ENCODE data around the gene CMBL. TPM values are rescaled to one million over a fixed set of nuclear protein-coding genes. Genes with fewer than 3 reads are reported as not detected.
"Not testable (repeated sequence)": the region's sequence is repeated elsewhere in the genome, so short reads cannot be mapped to it uniquely, and the experiment has no call there.

Gene CMBL
- 10 to 100 TPM; 18.8 to 22.8 (median 22.0) TPM for polyA plus RNA-seq (ENCODE audit: insufficient read depth in 1 of 5, insufficient read length in 5 of 5, low replicate concordance in 1 of 5)
- long read RNA-seq, donor 1, transcript CMBL-201 (6 exons, 2,335 nt), result major isoform, 11 of 24 reads
- long read RNA-seq, donor 1, partial matches to known transcripts, result 9 of 24 reads
- long read RNA-seq, donor 1, other reads (novel, unspliced or antisense), result 0 of 24 reads
- long read RNA-seq, donor 2, transcript CMBL-201 (6 exons, 2,335 nt), result major isoform, 9 of 79 reads
- long read RNA-seq, donor 2, partial matches to known transcripts, result 69 of 79 reads
- long read RNA-seq, donor 2, other reads (novel, unspliced or antisense), result 0 of 79 reads
- long read RNA-seq, donor 3, transcript CMBL-201 (6 exons, 2,335 nt), result major isoform, 7 of 8 reads
- long read RNA-seq, donor 3, partial matches to known transcripts, result 0 of 8 reads
- long read RNA-seq, donor 3, other reads (novel, unspliced or antisense), result 0 of 8 reads
- long read RNA-seq, donor 4, transcript CMBL-201 (6 exons, 2,335 nt), result major isoform, 6 of 6 reads
- long read RNA-seq, donor 4, partial matches to known transcripts, result 0 of 6 reads
- long read RNA-seq, donor 4, other reads (novel, unspliced or antisense), result 0 of 6 reads
- long read RNA-seq, donor 5, transcript CMBL-201 (6 exons, 2,335 nt), result major isoform, 7 of 19 reads
- long read RNA-seq, donor 5, partial matches to known transcripts, result 12 of 19 reads
- long read RNA-seq, donor 5, other reads (novel, unspliced or antisense), result 0 of 19 reads
- long read RNA-seq, donor 6, transcript CMBL-201 (6 exons, 2,335 nt), result major isoform, 18 of 34 reads
- long read RNA-seq, donor 6, partial matches to known transcripts, result 16 of 34 reads
- long read RNA-seq, donor 6, other reads (novel, unspliced or antisense), result 0 of 34 reads
- long read RNA-seq, donor 7, transcript CMBL-201 (6 exons, 2,335 nt), result major isoform, 11 of 34 reads
- long read RNA-seq, donor 7, partial matches to known transcripts, result 23 of 34 reads
- long read RNA-seq, donor 7, other reads (novel, unspliced or antisense), result 0 of 34 reads
- long read RNA-seq, donor 8, partial matches to known transcripts, result 0 of 4 reads
- long read RNA-seq, donor 8, other reads (novel, unspliced or antisense), result 0 of 4 reads

GRCh38 chr5:10307206-10308148 is at the start of gene CMBL:
Gene CMBL (minus strand): TSS chr5:10307902. CDS start chr5:10290762, 17,140 bp downstream.
- no peak for DNase-seq

DNA sequence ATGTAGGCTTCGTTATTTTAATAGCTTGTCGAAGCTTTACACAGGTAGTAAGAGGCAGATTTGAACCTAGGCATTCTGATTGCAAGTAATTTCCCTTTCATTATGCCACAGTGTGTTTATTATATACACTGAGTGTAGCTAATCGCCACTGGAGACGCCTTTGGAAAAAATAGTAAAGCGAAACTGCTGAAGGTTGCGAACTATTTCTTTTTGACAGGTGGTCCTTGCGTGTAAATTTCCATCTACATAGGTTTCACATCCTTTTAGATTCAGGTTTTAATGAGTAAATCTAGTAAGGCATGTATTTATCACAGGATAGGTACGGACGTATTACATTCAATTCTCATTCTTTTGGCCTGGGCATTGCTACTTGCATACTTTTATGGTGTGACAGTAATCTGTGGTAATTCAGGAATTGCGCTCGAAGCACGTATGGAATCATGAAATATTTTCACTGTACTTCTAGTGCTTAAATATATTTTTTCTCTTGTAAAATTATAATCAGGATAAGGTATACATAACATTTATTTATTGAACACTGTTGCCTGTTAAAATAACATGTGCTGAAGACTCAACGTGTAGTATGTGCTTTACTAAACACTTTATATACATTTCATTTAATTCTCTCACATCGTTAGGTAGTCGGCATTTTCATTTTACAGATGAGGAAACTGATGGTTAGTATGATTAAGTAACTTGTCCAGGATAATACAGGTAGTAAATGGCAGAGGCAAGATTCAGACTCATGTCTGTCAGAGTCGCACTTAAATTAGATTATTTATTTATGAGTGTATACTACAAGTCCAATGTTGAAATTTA is 47.6 kb upstream of the CMBL start:
- no peak for DNase-seq

- DNase-seq, result peak; percentile 65 to 74
These were observed 46.6 kb upstream of the CMBL start for GRCh38 chr5:10354048-10354872.

- peak; percentile 93 to 94 for DNase-seq
These were observed 45.7 kb upstream of the CMBL start, which contains the start of gene MARCHF6 for GRCh38 chr5:10353241-10354047. Gene MARCHF6 (plus strand): TSS chr5:10353695. CDS start chr5:10353899, 204 bp downstream.

DNA sequence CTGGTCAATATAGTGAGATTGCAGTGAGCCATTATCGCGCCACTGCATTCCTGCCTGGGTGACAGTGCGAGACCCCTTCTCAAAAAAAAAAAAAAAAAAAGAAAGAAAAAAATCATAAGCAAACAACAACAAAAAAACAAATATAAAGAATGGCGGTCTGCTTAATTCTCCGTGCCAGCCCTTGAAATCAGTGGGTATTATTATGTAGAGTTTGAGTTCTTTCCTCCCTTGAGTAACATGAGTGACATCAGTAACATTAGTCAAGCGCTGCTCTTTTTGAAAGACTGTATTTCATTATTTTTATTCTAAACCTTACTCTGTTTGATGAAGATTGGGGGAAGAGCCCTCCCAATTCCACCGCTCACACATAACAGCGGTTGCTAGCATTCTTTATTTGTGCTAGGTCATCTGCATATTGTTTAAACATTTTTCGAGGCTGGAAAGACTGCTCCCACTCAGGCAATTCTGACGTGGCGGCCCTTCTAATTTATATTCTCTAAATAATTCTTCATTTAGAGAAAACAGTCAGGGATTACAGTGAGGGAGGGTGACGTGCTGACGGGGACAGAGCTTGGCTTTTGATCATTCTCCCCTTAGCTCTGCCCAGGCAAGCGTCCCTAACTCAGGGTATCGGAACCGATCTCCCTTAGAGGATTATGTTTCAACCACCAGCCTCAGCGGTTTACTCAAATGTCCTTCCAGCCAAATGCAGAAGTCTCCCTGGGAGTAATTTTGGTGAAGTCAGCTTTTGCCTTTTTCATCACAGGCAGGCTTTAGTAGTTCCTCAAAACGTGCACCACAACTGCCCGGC is 44.9 kb upstream of the CMBL start:
- peak in 1 of 2 donors; percentile 58 for DNase-seq

DNA sequence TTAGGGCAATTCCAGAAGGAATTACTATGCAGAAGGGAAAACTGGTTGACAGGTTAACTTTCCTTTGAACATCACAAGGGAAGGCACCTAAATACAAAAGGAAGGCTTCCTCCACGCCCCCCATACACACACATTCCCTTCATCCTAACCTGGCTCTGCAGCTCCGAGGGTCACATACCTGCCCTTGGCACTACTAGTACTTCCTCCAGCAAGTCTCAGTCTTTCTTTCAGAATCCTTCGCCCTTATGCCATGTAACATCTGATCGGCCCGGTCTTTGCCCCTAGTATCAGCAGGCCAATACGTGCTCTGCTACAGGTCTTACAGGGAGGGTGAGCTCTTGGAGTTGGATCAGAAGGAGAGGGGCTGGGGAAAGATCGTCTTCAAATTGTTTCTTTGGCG is 44.2 kb upstream of the CMBL start:
- DNase-seq, result no peak

DNA sequence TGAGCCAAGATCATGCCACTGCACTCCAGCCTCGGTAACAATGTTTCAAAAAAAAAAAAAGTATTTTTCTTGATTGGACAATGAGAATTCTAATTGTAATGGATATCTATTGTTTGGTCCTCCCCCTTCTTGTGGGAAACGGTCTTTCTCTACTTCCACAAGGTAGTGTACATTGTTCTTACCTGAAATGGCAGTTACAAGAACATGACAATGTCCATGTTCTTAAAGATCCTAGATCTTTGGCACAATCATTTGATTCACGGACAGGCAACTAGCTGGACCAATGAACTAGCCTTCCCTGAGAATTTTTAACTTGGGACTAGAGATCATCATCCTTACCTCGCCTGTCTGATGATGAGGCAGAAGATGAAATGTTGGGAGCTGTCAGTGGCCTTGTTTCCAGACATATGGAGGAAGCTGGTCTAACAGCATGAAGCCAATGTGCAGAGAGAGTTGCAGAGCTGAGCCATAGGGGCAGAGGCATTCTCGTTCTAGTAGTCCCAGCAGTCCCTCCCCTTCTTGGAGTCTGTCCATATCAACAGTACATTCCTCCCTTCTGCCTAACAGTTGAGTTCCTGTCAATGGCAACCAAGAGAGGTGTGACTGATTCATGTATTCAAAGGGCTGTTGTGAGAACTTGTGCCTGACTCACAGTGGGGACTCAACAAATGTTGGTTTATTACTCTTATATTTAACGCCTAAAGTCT is 43.6 kb upstream of the CMBL start:
- DNase-seq, result no peak

GRCh38 chr5:10348258-10348657 is 40.6 kb upstream of the CMBL start:
- DNase-seq, result no peak

- not testable (repeated sequence) for DNase-seq
These were observed 36.9 kb upstream of the CMBL start for GRCh38 chr5:10344461-10345106.

GRCh38 chr5:10343486-10343885 is 35.8 kb upstream of the CMBL start:
- DNase-seq, result no peak

DNA sequence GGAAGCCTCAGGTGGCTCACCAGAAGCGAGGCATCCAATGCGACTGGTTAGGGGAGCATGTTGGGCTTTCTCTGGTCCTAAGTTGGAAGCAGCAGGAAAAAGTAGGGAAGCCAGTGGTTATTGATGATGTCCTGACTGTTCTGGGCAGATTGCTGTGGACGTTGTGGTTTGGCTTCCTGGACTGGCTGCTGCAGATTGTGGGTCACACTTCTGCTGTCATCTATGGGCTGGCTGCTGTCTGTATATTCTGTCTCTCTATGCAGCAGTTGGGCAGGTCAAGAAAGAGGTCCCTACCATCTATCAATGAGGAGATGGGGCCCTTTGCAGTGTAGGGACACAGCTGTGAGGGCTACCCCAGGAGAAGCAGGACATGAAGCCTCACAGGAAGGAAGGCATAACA is 32.3 kb upstream of the CMBL start:
- DNase-seq, result no peak

GRCh38 chr5:10339058-10339811 is 31.5 kb upstream of the CMBL start:
- DNase-seq, result no peak

DNA sequence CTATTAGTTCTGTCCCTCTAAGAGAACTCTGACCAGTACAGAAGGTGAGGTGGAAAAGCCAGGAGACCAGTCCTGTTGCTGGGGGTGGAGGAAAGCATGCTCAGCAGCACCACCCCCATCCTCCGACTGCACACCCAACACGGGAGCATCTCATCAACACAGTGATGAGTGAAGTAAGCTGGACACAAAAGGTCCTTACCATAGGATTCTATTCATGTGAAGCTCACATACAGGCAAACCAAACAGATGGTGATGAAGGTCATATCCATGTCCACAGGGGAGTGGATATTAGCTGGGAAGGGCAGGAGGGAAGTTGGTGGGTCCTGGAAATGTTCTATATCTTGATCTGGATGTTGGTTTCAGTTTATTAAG is 31.0 kb upstream of the CMBL start:
- no peak for DNase-seq

- DNase-seq, result no peak
These were observed 30.3 kb upstream of the CMBL start for GRCh38 chr5:10337986-10338385.

GRCh38 chr5:10337107-10337506 is 29.4 kb upstream of the CMBL start:
- DNase-seq, result no peak
